Fibroblast of skin of abdomen (primary cell): ENCODE results near the gene TTC21B.
A peak's percentile ranks its signal among the peaks of the same experiment; 100 is the strongest.

Source experiments
- DNase-seq: peaks from one replicate; pipeline ENCODE4 v3.0.0-alpha.2; 2013

TTC21B gene

DNA sequence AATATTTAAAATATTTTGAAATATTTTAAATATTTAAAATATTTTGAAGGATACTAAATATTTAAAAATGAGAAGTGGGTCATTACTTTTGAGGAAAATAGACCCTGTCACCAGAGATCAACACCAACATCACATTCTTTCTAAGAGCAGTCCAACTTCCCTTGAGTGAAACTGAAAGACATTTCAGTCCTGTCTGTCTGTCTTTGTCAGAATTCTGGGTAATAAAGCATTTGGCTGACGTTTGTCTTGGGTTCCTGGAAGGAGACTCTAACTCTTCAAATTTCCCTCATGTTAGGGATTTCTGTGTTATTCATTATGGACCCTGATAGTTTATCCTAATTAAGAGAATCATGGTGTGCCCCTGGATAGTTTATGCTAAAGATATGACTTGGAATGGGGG lies 32.8 kb downstream of the TTC21B start:
- no peak for DNase-seq

DNA sequence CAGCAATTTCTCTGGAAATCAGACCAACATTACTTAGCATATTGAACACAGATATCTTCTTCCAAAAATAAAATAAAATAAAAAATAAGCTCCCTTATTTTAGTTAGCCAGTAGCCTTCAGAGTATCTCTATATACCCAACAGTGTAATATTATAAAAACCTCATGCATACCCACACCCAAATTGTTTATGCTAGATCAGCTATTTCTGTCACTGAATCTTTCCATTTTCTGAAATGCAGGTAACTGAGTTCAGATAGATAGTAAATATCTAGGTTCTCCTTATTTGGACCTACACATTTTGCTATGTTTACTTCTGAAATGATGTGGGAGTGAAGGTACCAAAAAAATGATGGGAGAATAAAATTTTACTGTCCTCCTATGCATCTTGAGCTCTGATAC lies 39.9 kb downstream of the TTC21B start:
- no peak for DNase-seq

DNA sequence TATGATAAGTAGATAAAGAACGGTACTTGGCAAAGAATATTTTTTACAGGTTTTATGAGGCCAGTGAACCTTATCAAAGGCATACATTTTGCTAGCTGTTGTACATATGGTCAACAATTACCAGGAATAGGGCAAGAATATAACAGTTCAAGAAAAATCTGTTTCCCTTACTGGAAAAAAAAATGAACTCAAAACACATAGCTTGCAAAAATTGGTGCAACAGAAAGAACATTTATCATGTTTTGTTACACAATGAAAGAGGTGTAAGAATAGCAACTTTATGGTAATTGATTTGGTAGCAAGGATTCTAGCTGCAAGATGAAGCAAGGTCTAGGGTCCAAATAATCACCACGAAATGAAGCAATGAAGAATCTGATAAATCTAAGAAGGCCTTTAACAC lies 41.6 kb downstream of the TTC21B start:
- DNase-seq: no peak

DNA sequence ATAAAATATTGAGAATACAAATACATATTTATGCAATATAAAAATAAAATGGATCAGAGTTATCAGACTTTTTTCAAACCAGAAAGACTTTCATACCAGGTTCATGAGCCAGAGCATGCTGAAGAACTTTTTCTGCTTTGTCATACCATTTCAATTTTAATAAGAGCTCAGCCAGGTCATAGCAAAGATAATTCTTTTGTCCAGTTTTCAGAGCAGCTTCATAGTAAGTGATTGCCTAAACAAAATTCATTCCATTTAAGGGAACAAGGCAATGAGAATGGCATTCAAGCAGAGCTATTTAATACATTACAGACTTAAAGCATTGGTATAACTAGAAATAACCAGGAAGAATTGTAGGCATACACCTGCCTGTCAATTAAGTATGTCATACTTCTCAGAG lies 42.3 kb downstream of the TTC21B start:
- peak; percentile 60 for DNase-seq

DNA sequence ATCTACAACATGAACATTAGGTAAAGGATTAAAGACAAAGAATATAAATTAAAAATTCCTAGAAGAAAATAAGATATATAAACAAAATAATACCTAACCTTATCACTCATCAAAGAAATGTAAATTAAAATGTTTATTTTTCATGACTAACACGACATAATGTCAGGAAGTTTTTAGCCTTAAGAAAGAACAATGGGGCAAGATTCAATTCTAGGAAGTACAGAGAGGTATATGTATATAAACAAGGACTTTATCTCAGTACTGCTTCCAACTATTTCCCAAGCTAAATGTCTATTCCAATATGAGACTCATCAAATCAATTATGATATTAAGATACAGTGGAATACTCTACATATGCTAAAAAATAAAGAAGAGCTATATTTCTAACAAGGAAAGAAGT lies 44.1 kb downstream of the TTC21B start:
- DNase-seq: no peak

DNA sequence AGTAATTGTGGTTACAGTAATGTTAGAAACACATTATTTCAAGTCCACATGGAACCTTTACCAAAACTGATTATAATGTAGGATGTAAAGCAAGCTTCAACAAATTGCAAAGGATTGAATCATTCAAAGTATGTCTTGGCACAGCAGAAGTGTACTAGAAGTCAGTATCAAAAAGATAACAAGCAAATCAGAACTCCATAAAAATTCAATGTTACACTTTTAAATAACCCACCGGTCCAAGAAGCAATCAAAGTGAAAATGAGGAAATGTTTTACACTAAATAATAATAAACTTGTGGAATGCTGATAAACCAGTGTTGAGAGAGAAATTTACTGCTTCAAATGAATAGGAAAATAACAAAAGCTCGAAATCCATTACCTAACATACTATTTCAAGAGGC lies 47.7 kb downstream of the TTC21B start:
- DNase-seq: peak; percentile 42

DNA sequence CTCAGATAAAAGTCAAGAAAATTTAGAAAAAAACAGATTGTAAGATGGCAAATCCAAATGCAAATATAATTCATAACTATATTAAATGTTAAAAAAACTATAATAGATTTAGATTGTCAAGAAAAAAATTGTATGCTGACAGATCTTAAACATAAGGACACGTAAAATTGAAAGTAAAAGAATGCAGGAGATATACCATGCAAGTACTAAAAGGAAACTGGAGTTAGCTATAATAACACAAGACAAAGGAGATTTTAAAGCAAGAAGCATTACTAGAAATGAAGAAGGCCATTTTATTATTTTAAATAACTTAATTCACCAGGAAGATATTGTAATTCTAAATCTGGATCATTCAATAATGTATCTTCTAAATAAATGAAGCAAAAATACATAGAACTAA lies 48.3 kb downstream of the TTC21B start:
- no peak for DNase-seq

DNA sequence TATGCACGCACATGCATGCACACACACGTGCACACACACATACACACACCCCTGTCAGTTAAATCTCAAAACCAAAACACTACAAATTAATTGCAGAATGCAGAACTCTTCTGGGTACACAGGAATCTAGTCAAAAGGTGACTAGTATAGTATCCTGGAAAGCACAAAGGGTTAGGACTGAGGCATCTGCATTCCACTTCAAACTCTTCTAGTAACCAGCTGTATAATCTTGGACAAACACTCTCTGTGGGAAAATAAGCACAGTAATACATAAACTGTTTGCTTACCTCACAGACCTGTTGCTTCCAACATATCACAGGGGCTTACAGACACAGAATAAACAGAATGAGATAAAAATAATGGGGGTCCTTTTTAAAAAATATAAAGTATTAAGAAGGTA lies 49.1 kb downstream of the TTC21B start:
- no peak for DNase-seq

DNA sequence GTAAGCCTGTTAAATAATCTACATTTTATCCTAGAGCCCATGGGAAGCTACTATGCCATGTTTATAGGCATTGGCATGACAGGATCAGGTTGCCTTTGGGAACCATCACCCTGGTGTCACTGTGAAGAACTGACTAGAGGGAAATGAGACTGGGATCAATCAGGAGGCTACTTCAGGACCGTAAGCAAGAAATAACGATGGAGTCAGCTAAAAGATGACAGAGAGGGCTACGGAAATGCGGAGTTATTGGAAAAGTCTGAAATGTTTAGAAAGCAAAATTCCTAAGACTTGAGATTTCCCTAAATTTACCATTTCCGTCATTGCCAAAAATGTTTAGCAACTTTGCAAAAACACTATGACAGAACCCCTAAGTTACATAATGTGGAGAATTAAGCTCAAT lies 50.2 kb downstream of the TTC21B start:
- no peak for DNase-seq

DNA sequence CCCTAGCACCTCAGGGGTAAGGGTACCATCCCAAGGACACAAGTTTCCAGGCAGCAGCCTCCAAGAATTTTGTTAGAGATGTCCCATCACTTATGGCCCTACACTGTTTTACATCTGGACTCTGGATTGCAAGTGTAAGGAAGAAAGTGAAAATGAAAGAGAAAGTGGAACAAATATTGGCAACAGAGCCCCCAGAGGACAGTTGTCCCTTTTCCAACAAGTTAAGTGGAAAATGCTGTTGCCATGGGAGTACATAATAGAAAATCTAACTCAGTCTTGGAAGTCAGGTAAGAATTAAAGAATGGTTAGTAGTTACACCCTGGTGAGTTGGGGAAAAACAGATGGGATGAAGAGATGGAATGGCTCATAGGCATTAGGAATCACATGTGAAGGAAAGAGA lies 50.6 kb downstream of the TTC21B start:
- peak; percentile 26 for DNase-seq

DNA sequence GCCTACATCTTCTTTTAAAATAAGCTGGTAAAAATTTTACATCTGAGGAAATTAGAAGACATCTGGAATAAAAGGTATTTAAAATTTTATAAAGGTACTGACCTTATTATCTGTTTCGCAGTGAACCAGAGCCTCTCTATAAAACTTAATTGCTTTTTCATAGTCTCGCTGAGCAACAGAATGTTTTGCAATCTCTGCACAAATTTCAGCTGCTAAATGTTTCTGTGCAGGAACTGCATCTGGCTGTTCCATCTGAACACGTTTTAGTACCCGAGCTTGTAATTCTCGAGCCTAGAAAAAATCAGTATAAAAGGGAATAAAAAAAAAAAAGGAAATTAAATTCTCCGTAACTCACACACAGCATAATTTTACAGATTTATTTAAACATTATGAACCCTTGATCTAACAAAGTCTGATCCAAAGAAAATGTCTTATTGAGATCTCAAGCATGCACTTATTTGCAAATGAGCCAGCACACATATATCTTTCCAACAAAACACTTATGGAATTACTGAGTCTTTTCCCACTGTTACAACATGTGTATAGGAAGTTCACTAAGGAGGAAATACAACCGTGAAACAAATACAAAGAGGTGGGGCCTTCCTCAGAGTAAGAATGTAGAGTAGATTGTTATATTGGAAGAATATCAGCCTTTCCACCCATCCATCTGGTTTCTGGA lies 51.8 kb downstream of the TTC21B start:
- DNase-seq: no peak

DNA sequence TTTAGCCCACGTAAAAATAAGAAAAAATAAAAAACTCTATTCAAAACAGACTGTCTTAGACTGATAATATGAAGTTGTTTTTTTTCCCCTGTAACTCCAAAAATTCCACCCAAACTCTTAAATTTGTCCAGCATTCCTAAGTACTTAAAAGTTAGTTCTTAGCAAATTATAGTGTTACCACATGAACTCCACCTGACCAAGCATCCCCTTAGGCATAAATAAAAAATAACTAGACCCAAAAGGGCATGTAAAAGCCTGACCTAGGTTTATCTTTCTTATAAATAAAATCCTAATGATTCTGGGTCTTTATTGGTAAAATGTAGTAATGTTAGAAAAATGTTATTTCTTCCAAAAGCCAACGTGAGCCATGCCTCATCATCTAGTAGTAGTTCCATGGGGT lies 54.3 kb downstream of the TTC21B start:
- no peak for DNase-seq

DNA sequence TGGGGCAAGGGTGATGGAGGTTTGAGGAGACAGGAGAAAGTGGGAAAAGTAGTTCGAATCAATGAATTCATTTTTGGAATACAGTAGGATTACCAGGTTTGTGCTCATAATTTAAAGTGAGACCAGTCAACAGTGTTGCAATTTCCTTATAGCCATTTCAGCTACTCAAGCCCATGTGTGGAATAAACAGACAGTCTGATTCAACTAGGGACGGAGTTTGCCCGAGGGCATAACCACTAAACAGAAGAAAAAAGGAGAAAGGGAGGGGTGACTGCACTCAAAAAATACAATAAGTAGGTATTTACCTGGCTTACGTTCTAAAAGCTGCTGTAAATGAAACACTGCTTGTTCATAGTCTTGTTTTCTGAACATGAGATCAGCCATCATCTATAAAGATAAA lies 55.2 kb downstream of the TTC21B start:
- DNase-seq: no peak

DNA sequence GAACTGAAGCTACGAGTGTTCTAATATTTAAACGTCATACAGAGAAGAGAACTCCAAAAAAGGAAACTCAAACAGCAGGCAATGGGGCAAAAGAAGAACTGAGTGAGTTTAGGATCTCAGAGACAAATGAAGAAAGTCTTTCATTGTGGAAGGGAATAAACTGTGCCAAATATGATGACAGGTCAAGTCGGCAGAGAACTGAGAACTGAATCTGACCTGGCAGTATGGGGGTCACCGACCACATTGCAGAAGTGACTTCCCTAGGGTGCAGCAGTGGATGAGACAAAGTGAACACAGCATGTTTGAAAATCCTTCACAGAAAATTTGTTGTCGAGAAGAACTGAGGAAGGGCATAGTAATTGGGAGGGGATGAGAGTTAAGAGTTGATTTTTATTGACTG lies 55.9 kb downstream of the TTC21B start:
- DNase-seq: no peak

DNA sequence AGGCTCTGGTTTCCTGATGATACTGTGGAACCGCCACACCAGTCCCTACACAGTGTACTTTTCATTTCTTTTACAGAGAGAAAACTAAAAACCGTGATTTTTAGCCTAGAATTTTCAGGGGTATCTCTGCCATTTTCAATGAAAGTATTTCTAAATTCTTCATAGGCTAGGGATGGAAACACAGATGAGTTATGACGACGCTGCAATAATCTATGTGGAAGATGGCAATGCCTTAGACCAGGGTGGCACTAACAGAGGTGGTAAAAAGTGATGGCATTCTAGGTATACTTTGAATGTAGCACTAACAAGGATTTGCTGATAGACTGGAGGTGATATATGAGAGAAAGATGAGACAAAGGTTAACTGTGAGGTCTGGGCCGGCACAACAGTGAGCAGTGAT lies 56.5 kb downstream of the TTC21B start:
- DNase-seq: no peak

DNA sequence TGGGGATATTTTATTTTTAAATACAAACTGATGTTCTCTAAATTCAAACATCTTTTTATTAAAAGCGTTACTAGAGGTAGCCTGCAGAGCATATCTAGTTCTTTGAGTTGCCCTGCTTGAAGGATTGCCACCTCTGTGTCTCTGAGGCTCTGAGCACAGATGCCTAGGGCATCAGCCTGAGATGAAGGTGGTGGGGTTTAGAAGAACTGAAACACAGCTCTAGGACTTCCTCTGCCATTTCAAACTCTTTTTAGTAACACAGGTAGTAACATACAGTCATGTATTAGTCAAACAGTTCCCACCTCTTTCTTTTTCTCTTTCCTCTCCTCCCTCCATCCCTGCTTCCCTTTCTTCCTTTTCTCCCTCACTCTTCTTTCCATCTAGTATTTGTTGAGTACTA lies 57.6 kb downstream of the TTC21B start:
- no peak for DNase-seq

DNA sequence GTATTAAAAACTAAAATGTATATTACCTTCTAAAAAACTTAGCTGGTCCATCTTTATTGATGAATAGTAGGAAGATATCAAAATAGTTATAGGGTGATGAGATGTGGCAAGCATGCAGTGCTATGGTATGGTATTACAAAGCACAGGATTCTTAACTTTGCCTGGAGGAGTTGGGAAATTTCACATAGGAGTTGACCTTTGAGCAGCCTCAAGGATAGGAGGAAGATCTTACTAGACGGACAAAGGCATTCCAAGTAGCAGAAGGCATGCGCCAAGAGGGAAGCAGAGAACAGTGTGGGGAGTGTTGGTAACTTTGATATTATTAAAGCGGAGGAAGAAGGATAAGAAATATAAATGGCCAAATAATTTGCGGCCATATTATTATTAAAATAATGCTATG lies 60.0 kb downstream of the TTC21B start:
- no peak for DNase-seq

DNA sequence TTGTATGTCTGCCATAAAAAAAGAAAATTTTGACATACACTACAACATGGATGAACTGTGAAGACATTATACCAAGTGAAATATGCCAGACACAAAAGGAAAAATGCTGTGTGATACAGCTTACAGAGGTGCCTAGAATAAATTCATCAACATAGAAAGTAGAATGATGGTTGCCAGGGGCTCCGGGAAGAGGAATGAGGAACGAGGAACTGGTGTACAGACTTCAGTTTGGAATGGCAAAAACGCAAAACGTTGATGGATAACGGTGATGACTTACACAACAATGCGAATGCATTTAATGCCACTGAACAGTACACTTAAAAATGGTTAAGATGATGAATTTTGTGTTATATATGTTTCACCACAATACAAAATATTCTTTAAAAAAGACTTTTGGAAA lies 61.0 kb downstream of the TTC21B start:
- no peak for DNase-seq

DNA sequence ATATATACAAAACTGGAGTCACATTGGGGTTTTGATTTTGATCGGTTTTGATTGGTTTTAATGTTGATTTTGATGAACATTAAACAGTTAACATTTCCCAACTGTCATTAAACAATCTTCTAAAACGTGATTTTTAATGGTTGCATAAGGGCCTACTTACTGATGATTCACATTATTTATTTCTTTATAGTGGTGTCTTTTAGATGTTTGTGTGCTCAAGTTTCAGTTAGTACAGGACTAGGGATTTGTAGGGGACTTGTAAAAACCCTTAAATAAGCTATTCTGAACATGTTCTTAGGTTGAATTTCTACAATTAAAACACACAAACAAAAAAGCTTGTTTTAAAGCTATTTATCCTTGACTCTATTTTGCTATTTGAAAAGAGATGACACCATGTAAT lies 61.6 kb downstream of the TTC21B start:
- no peak for DNase-seq

DNA sequence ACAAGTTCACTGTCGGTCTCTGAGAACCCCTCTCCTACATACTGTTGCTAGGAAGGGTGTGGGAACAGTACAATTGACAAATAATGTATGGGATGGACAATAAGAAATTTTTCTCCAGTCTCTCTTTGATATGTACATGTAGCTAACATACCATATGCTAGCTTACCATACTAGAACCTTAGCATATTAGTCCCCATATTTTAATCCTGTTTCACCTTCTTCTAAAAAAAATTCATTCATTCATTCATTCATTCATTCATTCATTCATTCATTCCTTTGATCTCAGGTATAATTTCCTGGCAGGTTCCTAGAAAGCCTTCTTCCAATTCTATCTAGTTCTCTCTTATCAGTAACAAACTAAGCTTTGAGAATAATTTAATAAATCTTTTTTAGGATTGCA lies 62.2 kb downstream of the TTC21B start:
- no peak for DNase-seq

DNA sequence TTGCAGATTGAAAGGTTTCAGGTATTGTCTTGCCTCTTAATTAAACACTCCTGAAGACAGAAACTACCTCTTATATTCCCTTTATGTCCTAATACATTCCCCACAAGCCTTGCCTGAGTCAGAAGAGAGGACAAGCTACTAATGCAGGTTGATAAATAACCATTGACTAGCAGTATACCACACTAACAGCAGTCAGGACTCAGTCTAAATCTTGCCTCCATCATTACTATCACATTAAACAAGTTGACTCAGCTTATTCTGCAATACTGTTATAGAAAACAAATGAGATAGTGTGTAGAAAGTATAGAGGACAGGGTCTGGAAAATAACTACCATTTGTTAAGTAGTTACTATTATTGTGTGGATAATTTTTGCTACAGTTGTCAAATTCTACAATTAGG lies 63.8 kb downstream of the TTC21B start:
- no peak for DNase-seq

DNA sequence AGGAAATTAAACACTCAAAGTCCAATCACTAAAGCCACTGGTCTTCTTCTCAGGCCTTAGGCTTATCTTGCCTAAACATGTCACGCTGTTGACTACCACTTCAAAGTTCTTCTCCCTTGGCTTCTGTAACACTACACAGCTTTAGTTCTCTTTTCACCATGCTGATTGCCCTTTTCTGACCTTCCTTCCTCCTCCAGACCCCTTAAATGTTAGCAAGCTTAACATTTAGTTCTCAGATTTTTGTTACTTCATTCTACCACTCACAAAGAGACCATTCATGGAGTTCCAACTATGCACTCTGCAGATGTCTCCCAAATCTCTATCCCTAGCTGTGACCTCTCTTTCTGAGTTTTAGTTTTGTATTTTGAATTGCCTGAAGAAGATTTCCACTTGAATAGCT lies 64.4 kb downstream of the TTC21B start:
- no peak for DNase-seq

DNA sequence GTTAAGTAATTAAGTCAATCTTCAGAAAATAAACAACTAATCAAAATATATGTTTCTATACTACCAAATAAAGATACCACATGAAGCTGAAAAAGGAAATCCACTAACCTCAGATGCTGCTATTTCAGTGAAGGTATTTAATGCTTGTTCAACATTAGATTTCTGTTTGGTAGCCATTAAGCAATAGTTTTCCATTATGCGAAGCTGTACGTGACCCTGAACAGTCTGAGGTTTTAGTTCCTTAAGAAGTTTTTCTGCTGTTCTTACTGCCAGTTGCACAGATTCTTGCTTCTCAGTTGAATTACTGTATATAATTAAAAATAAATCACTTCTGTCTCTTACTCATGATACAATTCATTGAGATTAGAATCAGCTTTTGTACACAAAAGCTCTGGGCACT lies 65.4 kb downstream of the TTC21B start:
- no peak for DNase-seq

DNA sequence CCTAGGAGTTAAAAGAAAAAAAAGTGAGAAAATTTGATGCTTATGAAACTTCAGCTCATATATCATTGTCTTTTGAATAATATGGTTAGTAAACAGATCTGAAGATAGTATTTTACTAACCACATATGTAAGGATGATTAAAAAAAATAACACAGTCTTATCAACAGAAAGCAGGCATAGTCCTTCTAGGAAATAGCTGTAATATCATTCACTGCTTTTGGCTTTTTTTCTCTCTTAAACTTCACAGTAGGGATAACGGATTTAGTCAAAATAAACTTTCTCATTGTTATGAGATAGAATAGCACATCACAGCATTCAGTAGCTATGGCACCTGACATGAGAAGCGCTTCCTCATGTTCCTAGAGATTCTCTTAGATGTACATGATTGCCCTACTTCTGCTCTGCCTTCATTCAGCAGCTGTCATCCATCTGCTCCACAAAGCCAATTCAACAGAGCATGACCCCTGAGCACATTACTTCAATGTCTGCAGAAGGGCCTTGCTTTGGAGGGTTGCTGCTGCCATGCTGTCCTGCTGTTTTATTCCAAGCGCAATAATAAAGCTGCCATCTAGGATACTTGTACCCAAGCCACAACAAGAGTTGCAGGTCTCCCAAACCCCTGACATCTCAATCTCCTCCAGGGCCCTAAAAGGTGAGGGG lies 67.0 kb downstream of the TTC21B start:
- no peak for DNase-seq
